GM19025 (cell line): ENCODE data around the gene EMP3.
"Not testable (repeated sequence)": the region's sequence is repeated elsewhere in the genome, so short reads cannot be mapped to it uniquely, and the experiment has no call there.

Source experiments
- ATAC-seq: cut with Tn5 transposase; IDR thresholded peaks from one replicate; pipeline ENCODE4 v1.9.1; 2021; ENCODE audit warnings: mild to moderate bottlenecking, low read depth, moderate library complexity; ENCODE audit not compliant: unreplicated experiment

EMP3 gene

GRCh38 chr19:48315712-48316111 lies 9.6 kb upstream of the EMP3 start:
- no peak for ATAC-seq

GRCh38 chr19:48317708-48317960 lies 7.7 kb upstream of the EMP3 start:
- ATAC-seq, result not testable (repeated sequence)

GRCh38 chr19:48318286-48318987 lies 6.9 kb upstream of the EMP3 start:
- ATAC-seq, result no peak

- no peak for ATAC-seq
These were observed 5.5 kb upstream of the EMP3 start for GRCh38 chr19:48319647-48320541.

- peak; percentile 47 for ATAC-seq
These were observed 4.1 kb upstream of the EMP3 start for GRCh38 chr19:48321372-48321621.

- ATAC-seq, result peak; percentile 64
These were observed 3.4 kb upstream of the EMP3 start for GRCh38 chr19:48321622-48322591.

- no peak for ATAC-seq
These were observed 4.0 kb downstream of the EMP3 start for GRCh38 chr19:48329167-48329891.

- ATAC-seq, result no peak
These were observed 4.8 kb downstream of the EMP3 start for GRCh38 chr19:48330012-48330681.

- no peak for ATAC-seq
These were observed 7.0 kb downstream of the EMP3 start for GRCh38 chr19:48332351-48332661.

- peak; percentile 68 for ATAC-seq
These were observed 7.5 kb downstream of the EMP3 start for GRCh38 chr19:48332662-48333466.

- peak; percentile 43 for ATAC-seq
These were observed 8.4 kb downstream of the EMP3 start for GRCh38 chr19:48333467-48334384.

GRCh38 chr19:48338253-48338755 lies 13.0 kb downstream of the EMP3 start:
- ATAC-seq, result no peak

GRCh38 chr19:48338802-48339503 lies 13.6 kb downstream of the EMP3 start:
- no peak for ATAC-seq

- ATAC-seq, result no peak
These were observed 15.6 kb downstream of the EMP3 start for GRCh38 chr19:48340995-48341394.

- ATAC-seq, result no peak
These were observed 16.4 kb downstream of the EMP3 start for GRCh38 chr19:48341515-48342413.

GRCh38 chr19:48342414-48342738 lies 17.0 kb downstream of the EMP3 start:
- ATAC-seq, result no peak
